ENCODE measurements around the gene MYADM.

Gene MYADM

GRCh38 chr19:53883741-53884140 lies 16.1 kb downstream of the MYADM start:
- TF ChIP-seq, protein P1, sequence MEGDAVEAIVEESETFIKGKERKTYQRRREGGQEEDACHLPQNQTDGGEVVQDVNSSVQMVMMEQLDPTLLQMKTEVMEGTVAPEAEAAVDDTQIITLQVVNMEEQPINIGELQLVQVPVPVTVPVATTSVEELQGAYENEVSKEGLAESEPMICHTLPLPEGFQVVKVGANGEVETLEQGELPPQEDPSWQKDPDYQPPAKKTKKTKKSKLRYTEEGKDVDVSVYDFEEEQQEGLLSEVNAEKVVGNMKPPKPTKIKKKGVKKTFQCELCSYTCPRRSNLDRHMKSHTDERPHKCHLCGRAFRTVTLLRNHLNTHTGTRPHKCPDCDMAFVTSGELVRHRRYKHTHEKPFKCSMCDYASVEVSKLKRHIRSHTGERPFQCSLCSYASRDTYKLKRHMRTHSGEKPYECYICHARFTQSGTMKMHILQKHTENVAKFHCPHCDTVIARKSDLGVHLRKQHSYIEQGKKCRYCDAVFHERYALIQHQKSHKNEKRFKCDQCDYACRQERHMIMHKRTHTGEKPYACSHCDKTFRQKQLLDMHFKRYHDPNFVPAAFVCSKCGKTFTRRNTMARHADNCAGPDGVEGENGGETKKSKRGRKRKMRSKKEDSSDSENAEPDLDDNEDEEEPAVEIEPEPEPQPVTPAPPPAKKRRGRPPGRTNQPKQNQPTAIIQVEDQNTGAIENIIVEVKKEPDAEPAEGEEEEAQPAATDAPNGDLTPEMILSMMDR (IDR thresholded peaks at IDR 0.05; ENCODE audit: low read depth, low read length) = no peak
- no peak for DNase-seq (ENCODE audit: extremely low read depth, low read depth)

DNA sequence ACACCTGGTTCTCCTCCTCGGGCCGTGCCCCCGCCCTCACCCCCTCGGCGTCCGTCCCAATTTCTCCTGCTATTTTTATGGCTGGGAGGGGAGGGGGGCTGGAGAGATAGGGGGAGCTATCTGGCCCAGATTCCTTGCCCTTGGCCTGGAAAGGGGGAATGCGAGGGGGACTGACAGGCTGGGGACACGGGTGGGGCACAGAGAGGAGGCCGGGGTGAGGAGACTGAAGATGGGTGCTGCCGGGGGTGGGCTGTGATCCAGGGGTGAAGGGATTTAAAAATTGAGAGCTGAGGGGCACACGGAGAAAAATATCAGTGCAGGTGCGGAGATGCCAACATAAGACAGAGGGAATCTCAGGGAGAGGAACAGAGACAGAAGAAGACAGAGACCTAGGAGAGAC lies 16.6 kb downstream of the MYADM start:
- no peak for DNase-seq (ENCODE audit: extremely low read depth, low read depth)
- TF ChIP-seq, protein P1 (IDR thresholded peaks at IDR 0.05; ENCODE audit: low read depth, low read length) = no peak

- no peak for DNase-seq (ENCODE audit: extremely low read depth, low read depth)
- TF ChIP-seq, protein P1 (IDR thresholded peaks at IDR 0.05; ENCODE audit: low read depth, low read length) = no peak
These were observed 17.4 kb downstream of the MYADM start for GRCh38 chr19:53885036-53885435.

DNA sequence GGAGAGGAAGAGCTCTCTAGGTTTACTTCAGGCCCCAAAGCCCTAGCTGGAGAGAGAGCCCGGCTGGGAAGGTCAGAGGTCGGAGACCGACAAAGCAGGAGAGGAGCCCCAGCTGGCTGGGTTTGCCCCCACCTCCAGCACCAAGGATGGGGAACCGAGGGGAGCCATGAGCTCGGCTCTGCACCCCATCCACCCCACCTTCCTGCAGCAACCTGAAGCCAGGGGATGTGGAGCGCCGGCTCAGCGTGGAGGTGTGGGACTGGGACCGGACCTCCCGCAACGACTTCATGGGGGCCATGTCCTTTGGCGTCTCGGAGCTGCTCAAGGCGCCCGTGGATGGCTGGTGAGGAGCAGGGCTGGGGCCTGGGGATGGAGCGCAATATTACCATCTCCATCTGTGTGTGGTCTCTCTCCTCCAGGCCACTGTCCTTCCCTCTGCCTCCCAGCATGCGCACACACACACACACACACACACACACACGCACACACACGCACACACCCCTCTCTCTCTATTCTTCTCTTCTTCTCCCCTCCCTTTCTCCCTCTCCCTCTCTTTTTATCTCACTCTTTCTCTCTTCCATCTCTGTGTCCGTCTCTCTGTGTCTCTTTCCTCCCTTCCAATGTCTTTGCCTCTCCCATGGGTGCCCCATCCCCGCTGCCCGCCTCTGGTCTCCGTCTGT lies 24.8 kb downstream of the MYADM start:
- TF ChIP-seq, protein P1 (IDR thresholded peaks at IDR 0.05; ENCODE audit: low read depth, low read length) = no peak

GRCh38 chr19:53892981-53893325 lies 25.3 kb downstream of the MYADM start:
- DNase-seq (ENCODE audit: extremely low read depth, low read depth) = no peak
- TF ChIP-seq, protein P1 (IDR thresholded peaks at IDR 0.05; ENCODE audit: low read depth, low read length) = no peak

More for the DNA sequence above, 24.8 kb downstream of the MYADM start:
- DNase-seq (ENCODE audit: extremely low read depth, low read depth) = no peak

- TF ChIP-seq, protein P1 (IDR thresholded peaks at IDR 0.05; ENCODE audit: low read depth, low read length) = no peak
- no peak for DNase-seq (ENCODE audit: extremely low read depth, low read depth)
These were observed 27.0 kb downstream of the MYADM start for GRCh38 chr19:53894707-53895106.

DNA sequence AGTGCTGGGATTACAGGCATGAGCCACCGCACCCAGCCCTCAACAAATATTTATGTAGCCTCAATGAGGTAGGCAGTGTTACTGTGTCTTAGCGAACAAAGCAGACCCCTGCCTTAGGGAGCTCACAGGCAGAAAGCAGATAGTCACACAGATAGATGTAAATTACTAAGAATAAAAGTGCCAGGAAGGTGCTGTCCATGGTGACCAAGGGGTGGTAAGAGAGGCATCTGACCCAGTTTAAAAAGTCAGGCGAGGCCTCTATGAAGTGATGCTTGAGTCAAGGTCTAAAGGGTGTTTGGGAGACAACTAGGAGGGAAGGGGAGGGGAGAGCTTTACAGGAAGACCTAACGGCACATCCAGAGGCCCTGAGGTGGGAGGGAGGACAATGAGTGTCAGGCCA lies 29.0 kb downstream of the MYADM start:
- TF ChIP-seq, protein P1 (IDR thresholded peaks at IDR 0.05; ENCODE audit: low read depth, low read length) = no peak
- no peak for DNase-seq (ENCODE audit: extremely low read depth, low read depth)
